OCI-LY7 (cell line): ENCODE results near the gene ADGRG3. TPM values are rescaled to one million over a fixed set of nuclear protein-coding genes. Genes with fewer than 3 reads are reported as not detected.

ENCODE experiments used
- BruUV-seq: library from RNA; stranded (reverse); fragments of 400-500 nt; replicated peaks from 2 replicates; lab custom pipeline; 2021; lab: Mats Ljungman, UMichigan
- CTCF ChIA-PET: fragments of 300-600 bp; sonication (Branson Sonifier 250); formaldehyde crosslinking; loops from one replicate; lab custom pipeline; 2022; ENCODE audit warnings: antibody characterized with exemption; ENCODE audit not compliant: unreplicated experiment; lab: Charles Lee
- POLR2A ChIA-PET: fragments of 300-600 bp; sonication (Branson Sonifier 250); formaldehyde crosslinking; loops from one replicate; lab custom pipeline; 2022; ENCODE audit warnings: antibody characterized with exemption; lab: Charles Lee
- DNase-seq: peaks from one replicate; pipeline ENCODE4 v3.0.0-alpha.2; 2015; ENCODE audit warnings: low spot score
- H2AFZ ChIP-seq: fragments of 200-600 bp; sonication (generic), shearing (Covaris generic); 2 replicates; pipeline ENCODE4 v1.6.1; 2014; ENCODE audit warnings: mild to moderate bottlenecking, antibody characterized with exemption, low read length, moderate library complexity
- H3K27ac ChIP-seq: fragments of 200-600 bp; sonication (generic); 2 replicates; pipeline ENCODE4 v1.5.1; 2014; ENCODE audit warnings: mixed run types, low read depth, mild to moderate bottlenecking, moderate library complexity, low read length, inconsistent platforms; ENCODE audit not compliant: poor library complexity, severe bottlenecking
- H3K36me3 ChIP-seq: fragments of 200-600 bp; sonication (generic); 2 replicates; pipeline ENCODE4 v1.6.1; 2014; ENCODE audit warnings: mild to moderate bottlenecking, antibody characterized with exemption, low read length, moderate library complexity, mixed read lengths; ENCODE audit not compliant: insufficient read depth
- H3K4me1 ChIP-seq: fragments of 200-600 bp; sonication (generic); 2 replicates; pipeline ENCODE4 v1.5.1; 2014; ENCODE audit warnings: mild to moderate bottlenecking, low read length; ENCODE audit not compliant: insufficient read depth, poor library complexity, severe bottlenecking
- H3K4me2 ChIP-seq: fragments of 200-600 bp; sonication (generic); 2 replicates; pipeline ENCODE4 v1.6.1; 2014; ENCODE audit warnings: mild to moderate bottlenecking, low read length
- H3K4me3 ChIP-seq: fragments of 200-600 bp; sonication (generic); 2 replicates; pipeline ENCODE4 v1.5.1; 2014; ENCODE audit warnings: mild to moderate bottlenecking, low read depth, low read length; ENCODE audit not compliant: poor library complexity, severe bottlenecking
- H3K79me2 ChIP-seq: fragments of 200-600 bp; sonication (generic); 2 replicates; pipeline ENCODE4 v1.6.1; 2016; ENCODE audit warnings: low read depth, mild to moderate bottlenecking, low read length, moderate library complexity, mixed read lengths; ENCODE audit not compliant: insufficient read depth
- H3K9me2 ChIP-seq: fragments of 200-600 bp; sonication (generic); 2 replicates; pipeline ENCODE4 v1.6.1; 2016; ENCODE audit warnings: mild to moderate bottlenecking, low read length, mixed read lengths; ENCODE audit not compliant: insufficient read depth
- H3K9me3 ChIP-seq: fragments of 200-600 bp; sonication (generic); 2 replicates; pipeline ENCODE4 v1.6.1; 2014; ENCODE audit warnings: mild to moderate bottlenecking, mixed run types, low read length, mixed read lengths
- H4K20me1 ChIP-seq: fragments of 200-600 bp; sonication (generic); 2 replicates; pipeline ENCODE4 v1.6.1; 2014; ENCODE audit warnings: mild to moderate bottlenecking, antibody characterized with exemption, low read length, moderate library complexity, mixed read lengths; ENCODE audit not compliant: insufficient read depth
- CTCF ChIP-seq: fragments of 200-600 bp; sonication (generic); conservative IDR thresholded peaks from 2 replicates; pipeline ENCODE4 v1.5.1; 2014; ENCODE audit warnings: mild to moderate bottlenecking, antibody characterized with exemption, low read length, moderate library complexity, mixed read lengths
- EZH2phosphoT487 ChIP-seq: fragments of 200-600 bp; sonication (generic); IDR thresholded peaks from 2 replicates; pipeline ENCODE4 v1.6.1; 2018; ENCODE audit warnings: low read depth, borderline replicate concordance, mild to moderate bottlenecking, mixed run types, antibody characterized with exemption, low read length, moderate library complexity, mixed read lengths
- intact Hi-C: fragments of 100-400 bp; cut with micrococcal nuclease; formaldehyde crosslinking; loops from one replicate; pipeline ENCODE4 v1.10.0; 2022; ENCODE audit not compliant: unreplicated experiment
- total RNA-seq, 2 experiments: library from RNA; depleted of rRNA in 1 of 2; stranded (reverse); fragments of >200 nt in 1 of 2; shearing (Covaris generic) in 1 of 2; gene quantifications; 2 replicates each; pipeline ENCODE4 v1.2.3, GENCODE V29; 2014 to 2022

Gene ADGRG3
- total RNA-seq, 2 experiments from 2014 or later: not detected

GRCh38 chr16:57661936-57662906 lies 5.9 kb upstream of the ADGRG3 start:
- CTCF ChIA-PET: no interaction called here
- Histone ChIP-seq H3K36me3 (no peaks in the 10 kb centered on the region), H3K9me2 (no peaks in the 10 kb centered on the region), H3K79me2 (no peaks in the 10 kb centered on the region), H4K20me1 (no peaks in the 10 kb centered on the region), H3K9me3 (no peaks in the 10 kb centered on the region), H3K4me3 (no peak overlapping the region), H3K27ac (no peak overlapping the region), H2AFZ (no peak overlapping the region), H3K4me2 (no peak overlapping the region), H3K4me1 (no peaks in the 10 kb centered on the region)
- POLR2A ChIA-PET: interaction anchor here (0.8 kb wide), 1 partner anchor 73 kb away, joined by 3 read pairs; no protein-coding TSS in a partner anchor
- intact Hi-C loops: no loop called here
- TF ChIP-seq CTCF (no peak), EZH2phosphoT487 (no peak)
- no TSS peak for BruUV-seq
- no peak for DNase-seq

- Histone ChIP-seq H3K27ac (no peak overlapping the region), H4K20me1 (no peaks in the 10 kb centered on the region)
- intact Hi-C loops: no loop called here
These were observed 4.7 kb upstream of the ADGRG3 start for GRCh38 chr16:57663436-57663835.

More at GRCh38 chr16:57663436-57663835, 4.7 kb upstream of the ADGRG3 start:
- ChIA-PET POLR2A (no interaction called here), CTCF (interaction anchor here (0.6 kb wide), 1 partner anchor 241 kb away, joined by 3 read pairs; no protein-coding TSS in a partner anchor)
- Histone ChIP-seq H3K4me1 (no peaks in the 10 kb centered on the region), H3K4me3 (no peak overlapping the region), H3K36me3 (no peaks in the 10 kb centered on the region), H3K4me2 (no peak overlapping the region), H3K79me2 (no peaks in the 10 kb centered on the region), H3K9me2 (no peaks in the 10 kb centered on the region), H3K9me3 (no peaks in the 10 kb centered on the region), H2AFZ (no peak overlapping the region)
- TF ChIP-seq CTCF: no peak
- TF ChIP-seq EZH2phosphoT487: no peak
- no peak for DNase-seq
- BruUV-seq: no TSS peak
